Osteoblast (primary cell): ENCODE measurements around the gene NPR3. TPM values are rescaled to one million over a fixed set of nuclear protein-coding genes. Genes with fewer than 3 reads are reported as not detected.

Source experiments
- DNase-seq: peaks from one replicate; pipeline ENCODE4 v3.0.0; 2011; ENCODE audit warnings: low spot score, mixed read lengths; ENCODE audit not compliant: insufficient read length; ENCODE audit errors: missing footprints
- H2AFZ ChIP-seq: 2 replicates; pipeline ENCODE4 v1.6.0; 2011; ENCODE audit warnings: mild to moderate bottlenecking, low read length
- H3K27ac ChIP-seq: 2 replicates; pipeline ENCODE4 v1.5.1; 2011; ENCODE audit warnings: mild to moderate bottlenecking, low read depth, low read length, moderate library complexity
- H3K27me3 ChIP-seq: 2 replicates; pipeline ENCODE4 v1.6.0; 2012; ENCODE audit warnings: mild to moderate bottlenecking, control low read depth, inconsistent platforms, low read length, moderate library complexity; ENCODE audit not compliant: insufficient read depth
- H3K36me3 ChIP-seq: 2 replicates; pipeline ENCODE4 v1.5.1; 2011; ENCODE audit warnings: mild to moderate bottlenecking, low read length, control low read depth, moderate library complexity; ENCODE audit not compliant: insufficient read depth
- H3K4me1 ChIP-seq: 2 replicates; pipeline ENCODE4 v1.5.1; 2011; ENCODE audit warnings: mild to moderate bottlenecking, low read length, control low read depth, moderate library complexity; ENCODE audit not compliant: insufficient read depth
- H3K4me2 ChIP-seq: 2 replicates; pipeline ENCODE4 v1.6.0; 2011; ENCODE audit warnings: mild to moderate bottlenecking, low read length; ENCODE audit not compliant: insufficient read depth
- H3K4me3 ChIP-seq: fragments of 200-600 bp; sonication (generic); 3 replicates; pipeline ENCODE4 v1.5.1; 2012; ENCODE audit warnings: mild to moderate bottlenecking, low read length, inconsistent platforms; ENCODE audit not compliant: insufficient read depth
- H3K79me2 ChIP-seq: 2 replicates; pipeline ENCODE4 v1.6.0; 2012; ENCODE audit warnings: mild to moderate bottlenecking, low read length, control low read depth, inconsistent platforms; ENCODE audit not compliant: insufficient read depth
- H3K9me3 ChIP-seq: 2 replicates; pipeline ENCODE4 v1.5.1; 2011; ENCODE audit warnings: low read depth, low read length, control low read depth
- H4K20me1 ChIP-seq: 2 replicates; pipeline ENCODE4 v1.6.0; 2012; ENCODE audit warnings: mild to moderate bottlenecking, low read length, control low read depth; ENCODE audit not compliant: insufficient read depth
- total RNA-seq: library from RNA; depleted of rRNA; stranded (reverse); fragments of >200 nt; gene quantifications from 2 replicates; pipeline ENCODE4 v1.2.3, GENCODE V29; 2012
- TF ChIP-seq, protein P1 (sequence below): IDR thresholded peaks from 2 replicates; pipeline ENCODE4 v1.5.1; 2011; ENCODE audit warnings: mild to moderate bottlenecking, low read depth, low read length, moderate library complexity; ENCODE audit errors: extremely low read depth

The NPR3 gene
- total RNA-seq, 1 donor, result 92.3 TPM

DNA sequence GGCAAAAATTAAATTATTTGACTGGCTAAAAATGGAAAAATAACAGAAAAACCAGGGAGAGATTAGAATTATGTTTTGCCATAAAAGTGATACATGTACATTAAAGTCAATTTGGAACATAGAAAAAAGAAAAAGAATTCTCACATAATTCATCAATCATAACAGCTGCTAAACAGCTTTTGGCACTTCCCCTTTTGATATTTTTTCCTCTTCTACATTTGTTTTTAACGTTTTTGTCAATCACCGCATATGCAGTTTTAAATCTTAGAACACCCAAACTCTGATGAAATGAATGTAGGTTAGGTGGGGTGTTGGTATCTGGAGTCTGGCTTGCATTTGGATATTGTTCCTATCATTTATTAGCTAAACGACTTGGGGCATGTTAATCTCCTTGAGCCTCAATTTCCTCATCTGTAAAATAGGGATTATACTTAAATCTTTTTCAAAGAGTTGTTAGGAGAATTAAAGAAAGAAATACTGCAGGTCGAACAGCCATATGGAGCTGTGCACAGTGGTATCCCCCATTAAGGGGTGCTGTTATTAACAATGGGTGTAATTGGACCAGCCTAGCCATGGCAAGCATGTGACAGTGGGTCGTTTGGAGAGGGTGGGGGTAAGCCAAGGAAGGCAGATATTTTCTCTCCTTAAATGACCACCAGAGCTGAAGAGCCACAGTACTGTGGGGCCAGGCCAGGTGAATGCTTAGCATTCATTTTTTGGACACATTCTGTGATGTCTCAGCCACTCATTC is 22.6 kb downstream of the NPR3 start:
- peaks cover 4% of the 10 kb centered on the region for H4K20me1 ChIP-seq
- H3K4me2 ChIP-seq, result no peak overlapping the region
- H3K27ac ChIP-seq, result no peak overlapping the region
- H3K79me2 ChIP-seq, result peaks cover 25% of the 10 kb centered on the region
- no peaks in the 10 kb centered on the region for H3K27me3 ChIP-seq
- H3K4me1 ChIP-seq, result peaks cover 12% of the 10 kb centered on the region
- no peak overlapping the region for H2AFZ ChIP-seq
- DNase-seq, result no peak
- H3K9me3 ChIP-seq, result no peaks in the 10 kb centered on the region
- no peak overlapping the region for H3K4me3 ChIP-seq
- TF ChIP-seq, protein P1, sequence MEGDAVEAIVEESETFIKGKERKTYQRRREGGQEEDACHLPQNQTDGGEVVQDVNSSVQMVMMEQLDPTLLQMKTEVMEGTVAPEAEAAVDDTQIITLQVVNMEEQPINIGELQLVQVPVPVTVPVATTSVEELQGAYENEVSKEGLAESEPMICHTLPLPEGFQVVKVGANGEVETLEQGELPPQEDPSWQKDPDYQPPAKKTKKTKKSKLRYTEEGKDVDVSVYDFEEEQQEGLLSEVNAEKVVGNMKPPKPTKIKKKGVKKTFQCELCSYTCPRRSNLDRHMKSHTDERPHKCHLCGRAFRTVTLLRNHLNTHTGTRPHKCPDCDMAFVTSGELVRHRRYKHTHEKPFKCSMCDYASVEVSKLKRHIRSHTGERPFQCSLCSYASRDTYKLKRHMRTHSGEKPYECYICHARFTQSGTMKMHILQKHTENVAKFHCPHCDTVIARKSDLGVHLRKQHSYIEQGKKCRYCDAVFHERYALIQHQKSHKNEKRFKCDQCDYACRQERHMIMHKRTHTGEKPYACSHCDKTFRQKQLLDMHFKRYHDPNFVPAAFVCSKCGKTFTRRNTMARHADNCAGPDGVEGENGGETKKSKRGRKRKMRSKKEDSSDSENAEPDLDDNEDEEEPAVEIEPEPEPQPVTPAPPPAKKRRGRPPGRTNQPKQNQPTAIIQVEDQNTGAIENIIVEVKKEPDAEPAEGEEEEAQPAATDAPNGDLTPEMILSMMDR, result no peak
- H3K36me3 ChIP-seq, result peaks cover 13% of the 10 kb centered on the region

DNA sequence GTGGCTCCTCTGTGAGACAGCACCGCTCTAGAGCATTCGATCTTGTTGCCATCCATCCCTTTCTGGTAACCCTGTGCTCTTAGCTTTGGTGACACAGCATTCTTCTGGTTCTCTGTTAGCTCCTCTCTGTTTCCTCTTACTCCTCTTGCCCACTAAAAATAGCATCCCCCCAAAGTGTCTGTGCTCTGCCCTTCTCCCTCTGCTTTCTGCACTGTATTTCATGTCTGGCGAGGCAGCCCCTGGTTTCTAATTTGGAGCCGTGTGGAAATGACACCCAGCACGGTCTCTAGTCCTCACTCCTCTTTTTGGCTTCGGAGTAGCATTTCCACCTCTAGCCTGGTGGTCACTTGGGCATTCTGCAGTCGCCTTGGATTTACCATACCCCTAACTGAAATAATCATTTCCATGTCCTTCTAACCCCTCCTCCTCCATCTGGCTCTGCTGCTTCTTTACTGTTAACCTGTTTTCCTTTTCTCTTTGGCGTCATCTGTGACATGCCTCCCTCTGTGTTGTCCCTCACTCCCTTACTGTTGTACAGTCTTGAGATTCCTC is 23.8 kb downstream of the NPR3 start:
- H3K79me2 ChIP-seq, result peaks cover 28% of the 10 kb centered on the region
- H4K20me1 ChIP-seq, result no peaks in the 10 kb centered on the region
- H3K4me2 ChIP-seq, result no peak overlapping the region
- H3K9me3 ChIP-seq, result no peaks in the 10 kb centered on the region
- H3K36me3 ChIP-seq, result peaks cover 18% of the 10 kb centered on the region
- no peak overlapping the region for H3K27ac ChIP-seq
- TF ChIP-seq, protein P1, result no peak
- H2AFZ ChIP-seq, result no peak overlapping the region
- no peak overlapping the region for H3K4me3 ChIP-seq
- peaks cover 16% of the 10 kb centered on the region for H3K4me1 ChIP-seq
- DNase-seq, result no peak
- no peaks in the 10 kb centered on the region for H3K27me3 ChIP-seq

DNA sequence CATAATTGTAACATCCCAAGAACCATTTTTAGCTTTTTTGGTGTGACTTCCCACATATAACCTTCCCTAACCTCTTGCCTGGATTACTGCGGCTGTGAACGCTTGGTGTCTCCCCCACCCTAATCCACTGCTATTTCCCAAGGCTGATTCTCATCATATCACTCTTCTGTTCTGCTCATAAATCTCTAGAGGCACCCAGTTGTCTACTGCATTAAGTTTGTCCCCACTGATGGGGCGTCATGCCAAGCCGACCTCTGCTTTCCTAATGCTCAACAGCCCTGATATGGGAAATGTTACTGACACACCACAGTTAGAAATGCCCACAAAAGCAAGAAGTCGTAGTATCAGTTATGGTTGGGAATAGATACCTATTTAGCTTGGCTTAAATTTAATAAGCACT is 24.4 kb downstream of the NPR3 start:
- Histone ChIP-seq H4K20me1 (no peaks in the 10 kb centered on the region), H3K27ac (no peak overlapping the region), H3K4me2 (no peak overlapping the region), H3K4me3 (no peak overlapping the region), H3K9me3 (no peaks in the 10 kb centered on the region), H3K4me1 (peaks cover 16% of the 10 kb centered on the region), H3K79me2 (peaks cover 29% of the 10 kb centered on the region), H3K27me3 (no peaks in the 10 kb centered on the region), H3K36me3 (peaks cover 21% of the 10 kb centered on the region), H2AFZ (no peak overlapping the region)
- TF ChIP-seq, protein P1, result no peak
- DNase-seq, result no peak

DNA sequence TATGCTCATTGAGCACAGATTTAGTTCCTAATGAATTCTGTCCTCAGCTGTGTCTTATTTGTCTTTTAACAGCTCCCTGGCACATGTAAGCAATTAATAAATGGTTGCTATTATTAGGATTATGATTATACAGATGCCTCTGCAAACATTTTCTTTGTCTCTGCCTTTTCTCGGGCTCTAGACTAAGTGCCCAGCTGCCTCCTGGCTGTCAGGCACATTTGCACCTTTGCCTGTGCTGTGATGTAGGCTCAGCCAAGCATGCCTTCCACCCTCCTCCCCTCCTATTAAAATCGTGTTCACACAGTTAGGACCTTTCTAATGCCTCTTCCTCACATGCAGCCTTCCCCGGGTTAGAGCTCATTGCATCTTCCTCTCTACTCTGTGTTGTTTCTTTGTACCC is 25.7 kb downstream of the NPR3 start:
- TF ChIP-seq, protein P1, result no peak
- Histone ChIP-seq H4K20me1 (no peaks in the 10 kb centered on the region), H3K4me3 (no peak overlapping the region), H3K36me3 (peaks cover 35% of the 10 kb centered on the region), H3K4me1 (peaks cover 16% of the 10 kb centered on the region), H3K79me2 (peaks cover 35% of the 10 kb centered on the region), H3K9me3 (no peaks in the 10 kb centered on the region), H2AFZ (no peak overlapping the region), H3K4me2 (no peak overlapping the region), H3K27me3 (no peaks in the 10 kb centered on the region), H3K27ac (peak overlapping the region; percentile 26)
- no peak for DNase-seq
